Measurements from ENCODE around the gene AGAP6.
"Not testable (repeated sequence)": the region's sequence is repeated elsewhere in the genome, so short reads cannot be mapped to it uniquely, and the experiment has no call there.

AGAP6 gene

GRCh38 chr10:49988376-49988775 is at the start of gene AGAP6:
Gene AGAP6, plus strand, starts transcription at chr10:49988406. Its CDS starts 310 bp downstream, at chr10:49988716.
- in situ Hi-C loops (cut with MboI; ENCODE audit: low pct_unique_long_range_greater_than_20kb, low sequenced_read_pairs), result not testable (repeated sequence)

GRCh38 chr10:49941447-49942338 is 46.5 kb upstream of the AGAP6 start, which contains the start of the genes PARG and TIMM23B:
Gene PARG, minus strand, starts transcription at chr10:49942027. Its CDS starts 302 bp downstream, at chr10:49941725.
Gene TIMM23B, plus strand, starts transcription at chr10:49942053. Its CDS starts 142 bp downstream, at chr10:49942195.
- DNase-seq, result peak; percentile 83
- in situ Hi-C loops (cut with MboI; ENCODE audit: low pct_unique_long_range_greater_than_20kb, low sequenced_read_pairs), result not testable (repeated sequence)

More at GRCh38 chr10:49988376-49988775, at the start of gene AGAP6:
- not testable (repeated sequence) for DNase-seq

GRCh38 chr10:49942339-49942705 is 45.9 kb upstream of the AGAP6 start:
- in situ Hi-C loops (cut with MboI; ENCODE audit: low pct_unique_long_range_greater_than_20kb, low sequenced_read_pairs), result not testable (repeated sequence)
- DNase-seq, result peak; percentile 21

GRCh38 chr10:49943607-49944006 is 44.6 kb upstream of the AGAP6 start:
- peak; percentile 16 for DNase-seq
- in situ Hi-C loops (cut with MboI; ENCODE audit: low pct_unique_long_range_greater_than_20kb, low sequenced_read_pairs), result not testable (repeated sequence)

- DNase-seq; in situ Hi-C loops (cut with MboI; ENCODE audit: low pct_unique_long_range_greater_than_20kb, low sequenced_read_pairs): not testable (repeated sequence)
These were observed 40.1 kb upstream of the AGAP6 start for GRCh38 chr10:49948142-49948541.

GRCh38 chr10:49948737-49949136 is 39.5 kb upstream of the AGAP6 start:
- in situ Hi-C loops (cut with MboI; ENCODE audit: low pct_unique_long_range_greater_than_20kb, low sequenced_read_pairs); DNase-seq: not testable (repeated sequence)

- DNase-seq; in situ Hi-C loops (cut with MboI; ENCODE audit: low pct_unique_long_range_greater_than_20kb, low sequenced_read_pairs): not testable (repeated sequence)
These were observed 36.2 kb upstream of the AGAP6 start for GRCh38 chr10:49952006-49952405.

- peak; percentile 35 for DNase-seq
- in situ Hi-C loops (cut with MboI; ENCODE audit: low pct_unique_long_range_greater_than_20kb, low sequenced_read_pairs), result not testable (repeated sequence)
These were observed 35.1 kb upstream of the AGAP6 start for GRCh38 chr10:49953122-49953521.

- DNase-seq; in situ Hi-C loops (cut with MboI; ENCODE audit: low pct_unique_long_range_greater_than_20kb, low sequenced_read_pairs): not testable (repeated sequence)
These were observed 17.8 kb upstream of the AGAP6 start for GRCh38 chr10:49970331-49970857.

- in situ Hi-C loops (cut with MboI; ENCODE audit: low pct_unique_long_range_greater_than_20kb, low sequenced_read_pairs), result not testable (repeated sequence)
These were observed 16.7 kb upstream of the AGAP6 start for GRCh38 chr10:49971466-49971865.

GRCh38 chr10:49972094-49972493 is 16.1 kb upstream of the AGAP6 start:
- in situ Hi-C loops (cut with MboI; ENCODE audit: low pct_unique_long_range_greater_than_20kb, low sequenced_read_pairs); DNase-seq: not testable (repeated sequence)

More at GRCh38 chr10:49971466-49971865, 16.7 kb upstream of the AGAP6 start:
- not testable (repeated sequence) for DNase-seq

- DNase-seq; in situ Hi-C loops (cut with MboI; ENCODE audit: low pct_unique_long_range_greater_than_20kb, low sequenced_read_pairs): not testable (repeated sequence)
These were observed 10.4 kb upstream of the AGAP6 start for GRCh38 chr10:49977756-49978155.

GRCh38 chr10:49987207-49987606 is 999 bp upstream of the AGAP6 start:
- DNase-seq; in situ Hi-C loops (cut with MboI; ENCODE audit: low pct_unique_long_range_greater_than_20kb, low sequenced_read_pairs): not testable (repeated sequence)

- DNase-seq; in situ Hi-C loops (cut with MboI; ENCODE audit: low pct_unique_long_range_greater_than_20kb, low sequenced_read_pairs): not testable (repeated sequence)
These were observed 7.1 kb downstream of the AGAP6 start for GRCh38 chr10:49995321-49995720.

- in situ Hi-C loops (cut with MboI; ENCODE audit: low pct_unique_long_range_greater_than_20kb, low sequenced_read_pairs), result not testable (repeated sequence)
- DNase-seq, result peak; percentile 51
These were observed 25.8 kb downstream of the AGAP6 start for GRCh38 chr10:50014024-50014423.

GRCh38 chr10:50015596-50016220 is 27.5 kb downstream of the AGAP6 start:
- DNase-seq; in situ Hi-C loops (cut with MboI; ENCODE audit: low pct_unique_long_range_greater_than_20kb, low sequenced_read_pairs): not testable (repeated sequence)

- in situ Hi-C loops (cut with MboI; ENCODE audit: low pct_unique_long_range_greater_than_20kb, low sequenced_read_pairs); DNase-seq: not testable (repeated sequence)
These were observed 28.7 kb downstream of the AGAP6 start for GRCh38 chr10:50016926-50017325.

GRCh38 chr10:50017646-50018045 is 29.4 kb downstream of the AGAP6 start:
- in situ Hi-C loops (cut with MboI; ENCODE audit: low pct_unique_long_range_greater_than_20kb, low sequenced_read_pairs); DNase-seq: not testable (repeated sequence)

GRCh38 chr10:50019279-50019678 is 31.1 kb downstream of the AGAP6 start:
- DNase-seq; in situ Hi-C loops (cut with MboI; ENCODE audit: low pct_unique_long_range_greater_than_20kb, low sequenced_read_pairs): not testable (repeated sequence)

Measured in KBM-7 (cell line).